ENCODE measurements around the gene RASSF8. TPM values are rescaled to one million over a fixed set of nuclear protein-coding genes. Genes with fewer than 3 reads are reported as not detected.

Gene RASSF8
- total RNA-seq, 1 donor from 2014 or later: 50.5 TPM

DNA sequence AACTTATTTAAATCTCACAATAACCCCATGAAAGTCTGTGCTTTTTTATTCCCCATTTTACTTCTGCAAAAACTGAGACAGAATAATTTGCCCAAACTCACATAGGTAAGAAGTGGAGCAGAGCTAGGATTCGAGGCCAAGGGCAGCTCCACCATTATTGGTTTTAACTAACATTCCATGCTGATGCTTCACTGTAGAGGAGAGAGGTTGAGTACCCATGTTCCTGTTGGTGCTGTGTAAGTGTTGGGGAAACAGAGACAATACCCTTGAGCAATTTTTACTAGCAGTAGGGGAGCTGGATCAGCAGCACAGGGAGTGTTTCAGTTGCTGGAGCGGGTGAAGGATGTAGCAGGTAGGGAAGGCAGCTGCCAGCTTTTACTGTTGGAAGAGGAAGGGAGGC is 21.1 kb downstream of the RASSF8 start:
- TF ChIP-seq, protein P1, sequence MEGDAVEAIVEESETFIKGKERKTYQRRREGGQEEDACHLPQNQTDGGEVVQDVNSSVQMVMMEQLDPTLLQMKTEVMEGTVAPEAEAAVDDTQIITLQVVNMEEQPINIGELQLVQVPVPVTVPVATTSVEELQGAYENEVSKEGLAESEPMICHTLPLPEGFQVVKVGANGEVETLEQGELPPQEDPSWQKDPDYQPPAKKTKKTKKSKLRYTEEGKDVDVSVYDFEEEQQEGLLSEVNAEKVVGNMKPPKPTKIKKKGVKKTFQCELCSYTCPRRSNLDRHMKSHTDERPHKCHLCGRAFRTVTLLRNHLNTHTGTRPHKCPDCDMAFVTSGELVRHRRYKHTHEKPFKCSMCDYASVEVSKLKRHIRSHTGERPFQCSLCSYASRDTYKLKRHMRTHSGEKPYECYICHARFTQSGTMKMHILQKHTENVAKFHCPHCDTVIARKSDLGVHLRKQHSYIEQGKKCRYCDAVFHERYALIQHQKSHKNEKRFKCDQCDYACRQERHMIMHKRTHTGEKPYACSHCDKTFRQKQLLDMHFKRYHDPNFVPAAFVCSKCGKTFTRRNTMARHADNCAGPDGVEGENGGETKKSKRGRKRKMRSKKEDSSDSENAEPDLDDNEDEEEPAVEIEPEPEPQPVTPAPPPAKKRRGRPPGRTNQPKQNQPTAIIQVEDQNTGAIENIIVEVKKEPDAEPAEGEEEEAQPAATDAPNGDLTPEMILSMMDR (conservative IDR thresholded peaks at IDR 0.05): no peak
- no peaks in the 10 kb centered on the region for H3K27me3 Mint-ChIP-seq (ENCODE audit: low read depth)
- no peaks in the 10 kb centered on the region for H3K9me3 Mint-ChIP-seq
- peaks cover 36% of the 10 kb centered on the region for H3K4me1 Mint-ChIP-seq
- H3K36me3 Mint-ChIP-seq (ENCODE audit: low read depth): no peaks in the 10 kb centered on the region
- no peak overlapping the region for H3K4me3 Mint-ChIP-seq
- no peak overlapping the region for H3K27ac Mint-ChIP-seq (ENCODE audit: unreplicated experiment)
- DNase-seq (ENCODE audit: low read depth, low spot score): no peak

DNA sequence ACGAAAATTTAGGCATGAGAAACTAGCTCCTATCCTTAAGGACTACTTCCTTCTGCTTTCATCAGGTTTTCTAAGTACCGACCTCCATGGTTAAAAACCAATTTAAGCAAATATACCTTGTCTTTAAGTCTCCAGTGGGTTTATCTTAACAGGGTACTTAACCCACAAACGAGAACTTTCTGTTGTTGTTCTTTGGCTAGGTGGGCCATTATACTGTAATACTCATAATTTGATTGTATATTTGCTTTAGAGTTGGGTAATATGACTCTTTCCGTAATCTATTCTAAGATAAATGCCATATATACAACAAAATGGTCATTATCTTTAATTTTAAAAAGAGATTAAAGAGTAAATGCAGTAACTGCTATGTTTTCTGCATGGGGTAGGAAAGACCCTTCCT is 21.6 kb downstream of the RASSF8 start:
- Mint-ChIP-seq H3K27me3 (ENCODE audit: low read depth) (no peaks in the 10 kb centered on the region), H3K36me3 (ENCODE audit: low read depth) (no peaks in the 10 kb centered on the region), H3K4me1 (peaks cover 34% of the 10 kb centered on the region), H3K9me3 (no peaks in the 10 kb centered on the region), H3K4me3 (no peak overlapping the region), H3K27ac (ENCODE audit: unreplicated experiment) (no peak overlapping the region)
- no peak for DNase-seq (ENCODE audit: low read depth, low spot score)
- TF ChIP-seq, protein P1 (conservative IDR thresholded peaks at IDR 0.05): no peak

DNA sequence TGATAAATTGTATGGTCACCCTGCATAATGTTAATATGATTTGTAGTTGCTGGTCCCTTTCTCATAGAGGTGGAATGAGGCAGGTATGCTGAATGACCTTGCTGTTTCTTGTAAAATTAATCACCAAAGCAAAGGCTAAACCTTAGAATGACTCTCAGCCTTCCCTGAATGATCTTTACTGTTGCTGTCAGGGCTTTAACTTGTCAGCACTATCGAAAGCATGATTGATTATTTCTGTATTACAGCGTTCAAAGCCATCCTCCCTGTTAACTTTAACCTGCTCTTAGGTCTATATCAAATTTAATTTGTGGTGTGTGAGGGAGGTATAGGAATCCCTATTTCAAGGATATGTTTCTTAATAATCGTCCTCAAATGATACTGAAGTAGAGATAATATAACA is 23.1 kb downstream of the RASSF8 start:
- Mint-ChIP-seq H3K27me3 (ENCODE audit: low read depth) (no peaks in the 10 kb centered on the region), H3K27ac (ENCODE audit: unreplicated experiment) (no peak overlapping the region)

GRCh38 chr12:25982416-25982815 is 23.9 kb downstream of the RASSF8 start:
- H3K27me3 Mint-ChIP-seq (ENCODE audit: low read depth): no peaks in the 10 kb centered on the region
- no peaks in the 10 kb centered on the region for H3K36me3 Mint-ChIP-seq (ENCODE audit: low read depth)
- TF ChIP-seq, protein P1 (conservative IDR thresholded peaks at IDR 0.05): no peak
- peaks cover 37% of the 10 kb centered on the region for H3K4me1 Mint-ChIP-seq
- no peak overlapping the region for H3K4me3 Mint-ChIP-seq
- H3K9me3 Mint-ChIP-seq: no peaks in the 10 kb centered on the region
- no peak overlapping the region for H3K27ac Mint-ChIP-seq (ENCODE audit: unreplicated experiment)
- DNase-seq (ENCODE audit: low read depth, low spot score): no peak

More for the DNA sequence above, 23.1 kb downstream of the RASSF8 start:
- no peaks in the 10 kb centered on the region for H3K9me3 Mint-ChIP-seq
- peaks cover 40% of the 10 kb centered on the region for H3K4me1 Mint-ChIP-seq
- H3K4me3 Mint-ChIP-seq: no peak overlapping the region
- DNase-seq (ENCODE audit: low read depth, low spot score): no peak
- TF ChIP-seq, protein P1 (conservative IDR thresholded peaks at IDR 0.05): no peak
- no peaks in the 10 kb centered on the region for H3K36me3 Mint-ChIP-seq (ENCODE audit: low read depth)

GRCh38 chr12:25983625-25984024 is 25.1 kb downstream of the RASSF8 start:
- no peak overlapping the region for H3K27ac Mint-ChIP-seq (ENCODE audit: unreplicated experiment)
- H3K27me3 Mint-ChIP-seq (ENCODE audit: low read depth): no peaks in the 10 kb centered on the region
- H3K36me3 Mint-ChIP-seq (ENCODE audit: low read depth): no peaks in the 10 kb centered on the region
- H3K4me1 Mint-ChIP-seq: peaks cover 36% of the 10 kb centered on the region
- no peaks in the 10 kb centered on the region for H3K9me3 Mint-ChIP-seq
- TF ChIP-seq, protein P1 (conservative IDR thresholded peaks at IDR 0.05): no peak
- no peak for DNase-seq (ENCODE audit: low read depth, low spot score)
- H3K4me3 Mint-ChIP-seq: no peak overlapping the region

DNA sequence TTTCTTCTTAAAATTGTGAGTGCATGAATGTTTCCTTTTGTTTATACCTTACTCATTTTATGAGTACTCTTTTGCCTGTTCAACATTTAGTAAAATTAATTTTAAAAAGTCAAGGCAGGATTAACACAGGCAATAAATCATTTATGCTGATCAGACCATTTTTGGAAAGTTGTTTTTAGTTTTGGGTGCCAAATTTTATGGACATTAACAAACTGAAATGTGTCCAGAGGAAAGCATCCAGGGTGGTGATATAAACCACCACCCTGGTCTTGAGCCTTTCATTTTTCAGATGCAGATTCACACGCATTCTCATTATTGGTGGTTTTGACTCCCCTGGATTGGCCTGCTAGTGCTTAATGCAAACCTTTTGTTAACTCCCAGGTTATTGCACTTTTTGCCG is 26.3 kb downstream of the RASSF8 start:
- no peaks in the 10 kb centered on the region for H3K27me3 Mint-ChIP-seq (ENCODE audit: low read depth)
- H3K4me3 Mint-ChIP-seq: no peak overlapping the region
- TF ChIP-seq, protein P1 (conservative IDR thresholded peaks at IDR 0.05): no peak
- H3K4me1 Mint-ChIP-seq: peaks cover 34% of the 10 kb centered on the region
- no peaks in the 10 kb centered on the region for H3K36me3 Mint-ChIP-seq (ENCODE audit: low read depth)
- DNase-seq (ENCODE audit: low read depth, low spot score): no peak
- no peak overlapping the region for H3K27ac Mint-ChIP-seq (ENCODE audit: unreplicated experiment)
- no peaks in the 10 kb centered on the region for H3K9me3 Mint-ChIP-seq
